Measurements from ENCODE around the gene ASL. TPM values are rescaled to one million over a fixed set of nuclear protein-coding genes. Genes with fewer than 3 reads are reported as not detected.
A peak's percentile ranks its signal among the peaks of the same experiment; 100 is the strongest.
"Not testable (repeated sequence)": the region's sequence is repeated elsewhere in the genome, so short reads cannot be mapped to it uniquely, and the experiment has no call there.

The ASL gene
- total and polyA plus RNA-seq, 2 donors (not counting 1 experiment from before 2014, with no cell fraction given), result 38.0 to 48.7 TPM

GRCh38 chr7:66044498-66044854 lies 31.1 kb upstream of the ASL start:
- H3K4me1 Mint-ChIP-seq; H3K27me3 ChIP-seq (replicated peaks in 1 of 4; ENCODE audit: control extremely low read depth in 1 of 4, control insufficient read depth in 3 of 4, insufficient read depth in 4 of 4, low read length in 3 of 4); intact Hi-C loops (cut with micrococcal nuclease); POLR2A ChIA-PET; H3K9me3 Mint-ChIP-seq (ENCODE audit: insufficient read depth); H3K9ac ChIP-seq (ENCODE audit: low read length); H3K79me2 ChIP-seq (ENCODE audit: control insufficient read depth, insufficient read depth, low read length); H3K36me3 ChIP-seq (replicated peaks in 1 of 2; ENCODE audit: control extremely low read depth in 1 of 2, control insufficient read depth in 1 of 2, extremely low read depth in 1 of 2, insufficient read depth in 2 of 2, low read length in 1 of 2); H3K9me3 ChIP-seq (ENCODE audit: control extremely low read depth in 1 of 3, control insufficient read depth in 2 of 3, insufficient read depth in 1 of 3, low read length in 2 of 3); ATAC-seq (ENCODE audit: low read depth); H4K20me1 ChIP-seq (ENCODE audit: control insufficient read depth, insufficient read depth, low read length, poor library complexity, severe bottlenecking); H3K27ac Mint-ChIP-seq; H3K4me1 ChIP-seq (ENCODE audit: control insufficient read depth in 2 of 2, insufficient read depth in 2 of 2, low read length in 2 of 2); DNase-seq; H3K27ac ChIP-seq (ENCODE audit: low read length in 2 of 2): not testable (repeated sequence)
- H3K4me2 ChIP-seq (replicated peaks; ENCODE audit: low read depth, low read length, poor library complexity, severe bottlenecking), result peak overlapping the region; percentile 96
- H3K4me3 ChIP-seq (ENCODE audit: control extremely low read depth in 1 of 5, extremely low read depth in 1 of 5, insufficient read depth in 1 of 5, low read depth in 2 of 5, low read length in 4 of 5), result peak overlapping the region in 4 of 5 experiments; percentile 29 to 60 (median 48)
- CTCF ChIA-PET, result interaction anchor here (0.6 kb wide), 1 partner anchor 14 kb away, joined by 4 read pairs; no protein-coding TSS in a partner anchor
- Mint-ChIP-seq H3K4me3 (peak overlapping the region; percentile 90), H3K27me3 (peaks cover 22% of the 10 kb centered on the region)
- 22% methylated on average over 17 of the region's 17 CpGs for WGBS (ENCODE audit: insufficient coverage)
- peak overlapping the region; percentile 83 for H2AFZ ChIP-seq (ENCODE audit: insufficient read depth, low read depth, low read length, poor library complexity, severe bottlenecking)

- Histone ChIP-seq H3K4me3 (ENCODE audit: control extremely low read depth in 1 of 5, extremely low read depth in 1 of 5, insufficient read depth in 1 of 5, low read depth in 2 of 5, low read length in 4 of 5) (no peak overlapping the region), H3K9ac (ENCODE audit: low read length) (no peak overlapping the region), H3K4me1 (ENCODE audit: control insufficient read depth in 2 of 2, insufficient read depth in 2 of 2, low read length in 2 of 2) (peaks cover 6 to 8% of the 10 kb centered on the region in 2 donors), H3K4me2 (replicated peaks; ENCODE audit: low read depth, low read length, poor library complexity, severe bottlenecking) (no peak overlapping the region), H2AFZ (ENCODE audit: insufficient read depth, low read depth, low read length, poor library complexity, severe bottlenecking) (no peak overlapping the region), H3K27me3 (replicated peaks in 1 of 4; ENCODE audit: control extremely low read depth in 1 of 4, control insufficient read depth in 3 of 4, insufficient read depth in 4 of 4, low read length in 3 of 4) (peaks cover 0 to 9% (median 0%) of the 10 kb centered on the region in 4 experiments), H3K27ac (ENCODE audit: low read length in 2 of 2) (no peak overlapping the region), H3K9me3 (ENCODE audit: control extremely low read depth in 1 of 3, control insufficient read depth in 2 of 3, insufficient read depth in 1 of 3, low read length in 2 of 3) (no peaks in the 10 kb centered on the region), H4K20me1 (ENCODE audit: control insufficient read depth, insufficient read depth, low read length, poor library complexity, severe bottlenecking) (no peaks in the 10 kb centered on the region), H3K79me2 (ENCODE audit: control insufficient read depth, insufficient read depth, low read length) (no peaks in the 10 kb centered on the region), H3K36me3 (replicated peaks in 1 of 2; ENCODE audit: control extremely low read depth in 1 of 2, control insufficient read depth in 1 of 2, extremely low read depth in 1 of 2, insufficient read depth in 2 of 2, low read length in 1 of 2) (no peaks in the 10 kb centered on the region)
- CTCF ChIA-PET, result no interaction called here
- H3K9me3 Mint-ChIP-seq (ENCODE audit: insufficient read depth), result no peaks in the 10 kb centered on the region
- ATAC-seq (ENCODE audit: low read depth) (no peak), DNase-seq (no peak)
- intact Hi-C loops (cut with micrococcal nuclease), result no loop called here
- peaks cover 14% of the 10 kb centered on the region for H3K27me3 Mint-ChIP-seq
- no peak overlapping the region for H3K27ac Mint-ChIP-seq
- POLR2A ChIA-PET, result no interaction called here
- H3K4me1 Mint-ChIP-seq, result peaks cover 10% of the 10 kb centered on the region
- H3K4me3 Mint-ChIP-seq, result no peak overlapping the region
- 81% methylated on average over 5 of the region's 8 CpGs for WGBS (ENCODE audit: insufficient coverage)
- no peak for TF ChIP-seq EZH2 (IDR thresholded peaks at IDR 0.05; ENCODE audit: borderline replicate concordance, insufficient read depth, low read depth, low read length, poor library complexity, severe bottlenecking)
- TF ChIP-seq CTCF (IDR thresholded peaks at IDR 0.05), result no peak
Observed at GRCh38 chr7:66047426-66047825, 28.2 kb upstream of the ASL start.

- H3K4me2 ChIP-seq (replicated peaks; ENCODE audit: low read depth, low read length, poor library complexity, severe bottlenecking); H3K9me3 Mint-ChIP-seq (ENCODE audit: insufficient read depth); H3K9ac ChIP-seq (ENCODE audit: low read length); H3K27me3 ChIP-seq (replicated peaks in 1 of 4; ENCODE audit: control extremely low read depth in 1 of 4, control insufficient read depth in 3 of 4, insufficient read depth in 4 of 4, low read length in 3 of 4); H3K9me3 ChIP-seq (ENCODE audit: control extremely low read depth in 1 of 3, control insufficient read depth in 2 of 3, insufficient read depth in 1 of 3, low read length in 2 of 3); H3K27ac Mint-ChIP-seq; H3K36me3 ChIP-seq (replicated peaks in 1 of 2; ENCODE audit: control extremely low read depth in 1 of 2, control insufficient read depth in 1 of 2, extremely low read depth in 1 of 2, insufficient read depth in 2 of 2, low read length in 1 of 2); H3K4me1 Mint-ChIP-seq; H3K4me3 Mint-ChIP-seq; H3K4me1 ChIP-seq (ENCODE audit: control insufficient read depth in 2 of 2, insufficient read depth in 2 of 2, low read length in 2 of 2); H2AFZ ChIP-seq (ENCODE audit: insufficient read depth, low read depth, low read length, poor library complexity, severe bottlenecking); ATAC-seq (ENCODE audit: low read depth); H3K27ac ChIP-seq (ENCODE audit: low read length in 2 of 2); DNase-seq; intact Hi-C loops (cut with micrococcal nuclease); H3K79me2 ChIP-seq (ENCODE audit: control insufficient read depth, insufficient read depth, low read length); H4K20me1 ChIP-seq (ENCODE audit: control insufficient read depth, insufficient read depth, low read length, poor library complexity, severe bottlenecking); CTCF ChIA-PET; H3K27me3 Mint-ChIP-seq; H3K4me3 ChIP-seq (ENCODE audit: control extremely low read depth in 1 of 5, extremely low read depth in 1 of 5, insufficient read depth in 1 of 5, low read depth in 2 of 5, low read length in 4 of 5); POLR2A ChIA-PET: not testable (repeated sequence)
- no CpG with 5 or more reads among the region's 4 CpGs for WGBS (ENCODE audit: insufficient coverage)
Observed at GRCh38 chr7:66049886-66050285, 25.7 kb upstream of the ASL start.

Data from B cell (primary cell).